GM12878 (cell line): ENCODE data around the gene NALF2. TPM values are rescaled to one million over a fixed set of nuclear protein-coding genes. Genes with fewer than 3 reads are reported as not detected.

ENCODE experiments used
- ATAC-seq: fragments of 200-7000 bp; cut with Tn5 transposase; 3 replicates; pipeline ENCODE4 v1.9.1; 2020; ENCODE audit warnings: mild to moderate bottlenecking, moderate library complexity
- BruUV-seq: library from RNA; stranded (reverse); fragments of 400-500 nt; replicated peaks from 2 replicates; lab custom pipeline; 2021; lab: Mats Ljungman, UMichigan
- CTCF ChIA-PET: fragments of 300-600 bp; sonication (Branson Sonifier 250); formaldehyde crosslinking; extraction: SDS; loops from one replicate; lab custom pipeline; 2021; ENCODE audit warnings: inconsistent platforms; lab: Yijun Ruan, JAX
- POLR2A ChIA-PET: fragments of 350-600 bp; formaldehyde crosslinking; extraction: SDS; loops from one replicate; lab custom pipeline; 2021; ENCODE audit warnings: inconsistent platforms; lab: Charles Lee
- RAD21 ChIA-PET: fragments of 300-600 bp; sonication (Branson Sonifier 250); formaldehyde crosslinking; loops from one replicate; lab custom pipeline; 2023; ENCODE audit warnings: antibody characterized with exemption; ENCODE audit not compliant: unreplicated experiment; lab: Charles Lee
- SMC1A ChIA-PET: fragments of 300-600 bp; sonication (Branson Sonifier 250); formaldehyde crosslinking; loops from one replicate; lab custom pipeline; 2023; ENCODE audit not compliant: unreplicated experiment, uncharacterized antibody; lab: Charles Lee
- DNase-seq: peaks from one replicate; pipeline ENCODE4 v3.0.0-alpha.2; 2011; ENCODE audit warnings: low read depth, low spot score
- FAIRE-seq: peaks from 3 replicates; lab custom pipeline; 2011; peaks lifted over from hg19 to GRCh38; lab: Jason Lieb, UNC
- H2AFZ ChIP-seq: 2 replicates; pipeline ENCODE4 v1.6.0; 2011; ENCODE audit warnings: low read depth, low read length, control low read depth; ENCODE audit not compliant: control insufficient read depth
- H3K27ac ChIP-seq: 2 replicates; pipeline ENCODE4 v1.5.1; 2011; ENCODE audit warnings: control low read depth; ENCODE audit not compliant: control insufficient read depth, insufficient read depth
- H3K27me3 ChIP-seq, 2 experiments: replicated peaks in 1 of 2; 2 replicates each; pipeline versions ENCODE4 v1.6.0 to v1.6.1; 2011; ENCODE audit warnings: low read length in 1 of 2; ENCODE audit not compliant: control insufficient read depth in 2 of 2, insufficient read depth in 2 of 2
- H3K36me3 ChIP-seq, 2 experiments: 2 replicates each; pipeline ENCODE4 v1.5.1; 2011; ENCODE audit warnings: low read length in 1 of 2; ENCODE audit not compliant: control insufficient read depth in 2 of 2, insufficient read depth in 2 of 2
- H3K4me1 ChIP-seq: 2 replicates; pipeline ENCODE4 v1.6.1; 2011; ENCODE audit warnings: mild to moderate bottlenecking, low read length, moderate library complexity, mixed read lengths; ENCODE audit not compliant: control insufficient read depth, insufficient read depth
- H3K4me2 ChIP-seq: 2 replicates; pipeline ENCODE4 v1.6.0; 2011; ENCODE audit warnings: control low read depth; ENCODE audit not compliant: control insufficient read depth, insufficient read depth
- H3K4me3 ChIP-seq: fragments of 200-600 bp; sonication (generic); 2 replicates; pipeline ENCODE4 v1.5.1; 2016
- H3K79me2 ChIP-seq: 2 replicates; pipeline ENCODE4 v1.6.0; 2011; ENCODE audit warnings: low read length; ENCODE audit not compliant: control insufficient read depth, insufficient read depth
- H3K9ac ChIP-seq: 2 replicates; pipeline ENCODE4 v1.8.0; 2011; ENCODE audit warnings: low read length, control low read depth, mixed read lengths; ENCODE audit not compliant: control insufficient read depth, insufficient read depth
- H3K9me3 ChIP-seq: replicated peaks from 3 replicates; pipeline ENCODE4 v1.5.1; 2011; ENCODE audit warnings: mild to moderate bottlenecking, low read length; ENCODE audit not compliant: control insufficient read depth, insufficient read depth
- H4K20me1 ChIP-seq: 2 replicates; pipeline ENCODE4 v1.6.0; 2011; ENCODE audit not compliant: control insufficient read depth, insufficient read depth
- ATF7 ChIP-seq: fragments of 450-650 bp; IDR thresholded peaks from 2 replicates; pipeline ENCODE4 v1.6.1; 2016; ENCODE audit warnings: low read depth, mild to moderate bottlenecking
- CBFB ChIP-seq: IDR thresholded peaks from 2 replicates; pipeline ENCODE4 v1.6.1; 2016; ENCODE audit warnings: antibody characterized with exemption, low read depth
- CTCF ChIP-seq, 3 experiments: IDR thresholded peaks in 2 of 3; conservative IDR thresholded peaks in 1 of 3; 2 replicates each; pipeline ENCODE4 v1.5.1; 2011; ENCODE audit warnings: low read depth in 3 of 3, low read length in 3 of 3, mild to moderate bottlenecking in 3 of 3, control low read depth in 2 of 3, moderate library complexity in 2 of 3, inconsistent platforms in 1 of 3, mixed read lengths in 1 of 3; ENCODE audit not compliant: control insufficient read depth in 2 of 3, insufficient read depth in 1 of 3; ENCODE audit errors: extremely low read depth in 1 of 3
- CUX1 ChIP-seq: IDR thresholded peaks from 2 replicates; pipeline ENCODE4 v1.6.1; 2012; ENCODE audit warnings: improper control_type of control experiment, low read depth, low read length; ENCODE audit not compliant: insufficient replicate concordance
- KAT2A ChIP-seq: conservative IDR thresholded peaks from 2 replicates; pipeline ENCODE4 v1.6.1; 2011; ENCODE audit warnings: low read depth, low read length; ENCODE audit not compliant: control insufficient read depth
- MYC ChIP-seq: IDR thresholded peaks from 2 replicates; pipeline ENCODE4 v1.6.1; 2011; ENCODE audit warnings: mild to moderate bottlenecking, low read length, moderate library complexity, inconsistent platforms; ENCODE audit not compliant: insufficient read depth, insufficient replicate concordance, insufficient read length, severe bottlenecking
- NKRF ChIP-seq: fragments of 450-650 bp; conservative IDR thresholded peaks from 2 replicates; pipeline ENCODE4 v1.6.1; 2017; ENCODE audit warnings: mild to moderate bottlenecking, moderate library complexity
- SUZ12 ChIP-seq: fragments of 200-600 bp; sonication (generic); IDR thresholded peaks from one replicate; pipeline ENCODE4 v1.6.1; 2018; ENCODE audit warnings: antibody characterized with exemption, mild to moderate bottlenecking; ENCODE audit not compliant: unreplicated experiment
- YBX1 ChIP-seq: fragments of 450-650 bp; IDR thresholded peaks from 2 replicates; pipeline ENCODE4 v1.6.1; 2016; ENCODE audit warnings: antibody characterized with exemption
- ZBTB11 ChIP-seq: fragments of 450-650 bp; formaldehyde crosslinking; IDR thresholded peaks from 2 replicates; pipeline ENCODE4 v1.5.0; 2022; ENCODE audit warnings: mild to moderate bottlenecking, missing genetic modification characterization
- ZNF217 ChIP-seq: fragments of 450-650 bp; IDR thresholded peaks from 2 replicates; pipeline ENCODE4 v1.6.1; 2017; ENCODE audit warnings: antibody characterized with exemption, mild to moderate bottlenecking
- ZNF274 ChIP-seq: IDR thresholded peaks from one replicate; pipeline ENCODE4 v1.8.0; 2011; ENCODE audit not compliant: insufficient read length, insufficient read depth
- WGBS: methylation state at CpG from one replicate; pipeline ENCODE4 v1.1.6; 2016; ENCODE audit warnings: low lambda C conversion rate; ENCODE audit not compliant: insufficient replicate concordance, insufficient coverage; ENCODE audit errors: missing lambda C conversion rate; 5-methylcytosine and 5-hydroxymethylcytosine counted together
- in situ Hi-C: fragments of 300-500 bp; cut with MboI; formaldehyde crosslinking; loops from 9 replicates; pipeline ENCODE4 v1.14.3; 2018; ENCODE audit warnings: mixed read lengths
- intact Hi-C: fragments of 100-400 bp; cut with micrococcal nuclease; formaldehyde crosslinking; loops from one replicate; pipeline ENCODE4 v1.14.2; 2022; ENCODE audit not compliant: unreplicated experiment
- polyA plus RNA-seq, 11 experiments: library from polyadenylated mRNA; depleted of rRNA in 4 of 11; unstranded in 6 of 11; stranded (reverse) in 5 of 11; fragments of >200 nt; fragmentation: Nextera tagmentation in 4 of 11; fragmentation: Illumina TruSeq in 1 of 11; extraction: Ambion mirVana in 4 of 11; extraction: Trizol in 1 of 11; gene quantifications; 1 replicate in 1 of 11; 2 replicates in 10 of 11; pipeline versions ENCODE4 v1.2.1 to v1.2.3, GENCODE V29; 2011 to 2016; ENCODE audit warnings: inconsistent platforms in 2 of 11, missing spikeins in 2 of 11, low read depth in 1 of 11
- total RNA-seq, 4 experiments: library from RNA; depleted of rRNA in 3 of 4; stranded (reverse); fragments of >200 nt in 3 of 4; fragmentation: Illumina TruSeq in 1 of 4; extraction: Trizol in 1 of 4; gene quantifications; 2 replicates each; pipeline versions ENCODE4 v1.2.1 to v1.2.3, GENCODE V29; 2013 to 2021

NALF2 gene
- total and polyA plus RNA-seq, 10 of the 15 experiments (the other 5 are each of a cell fraction or from before 2014, with no cell fraction given) = not detected

- Histone ChIP-seq H3K4me1 (no peaks in the 10 kb centered on the region), H3K36me3 (no peaks in the 10 kb centered on the region), H2AFZ (no peak overlapping the region), H3K27ac (no peak overlapping the region), H3K79me2 (no peaks in the 10 kb centered on the region), H3K4me2 (no peak overlapping the region), H3K4me3 (no peak overlapping the region), H3K27me3 (no peaks in the 10 kb centered on the region), H3K9ac (no peak overlapping the region), H4K20me1 (no peaks in the 10 kb centered on the region), H3K9me3 (no peaks in the 10 kb centered on the region)
- RAD21 ChIA-PET = no interaction called here
- no peak for FAIRE-seq
- intact Hi-C loops = no loop called here
- in situ Hi-C loops = no loop called here
- ATAC-seq = no peak
- CTCF ChIA-PET = no interaction called here
- WGBS = 21% methylated on average over 4 of the region's 4 CpGs
- POLR2A ChIA-PET = no interaction called here
- SMC1A ChIA-PET = no interaction called here
- no peak for DNase-seq
- BruUV-seq = no TSS peak
- no peak for TF ChIP-seq KAT2A
- no peak for TF ChIP-seq ATF7
- TF ChIP-seq SUZ12 = no peak
- no peak for TF ChIP-seq NKRF
- no peak for TF ChIP-seq CUX1
- no peak for TF ChIP-seq ZNF274
- TF ChIP-seq CTCF (IDR thresholded peaks at IDR 0.05 in 2 of 3, conservative IDR thresholded peaks at IDR 0.05 in 1 of 3; ENCODE audit: control insufficient read depth in 2 of 3, extremely low read depth in 1 of 3, insufficient read depth in 1 of 3, low read depth in 3 of 3, low read length in 3 of 3) = no peak
- no peak for TF ChIP-seq CBFB
- TF ChIP-seq MYC = no peak
- no peak for TF ChIP-seq YBX1
- TF ChIP-seq ZBTB11 = no peak
- no peak for TF ChIP-seq ZNF217
Observed at GRCh38 chrX:69523314-69523713, 19.2 kb downstream of the NALF2 start.
